Measurements from ENCODE around the gene OXA1L.
"Not testable (repeated sequence)": the region's sequence is repeated elsewhere in the genome, so short reads cannot be mapped to it uniquely, and the experiment has no call there.

Gene OXA1L

DNA sequence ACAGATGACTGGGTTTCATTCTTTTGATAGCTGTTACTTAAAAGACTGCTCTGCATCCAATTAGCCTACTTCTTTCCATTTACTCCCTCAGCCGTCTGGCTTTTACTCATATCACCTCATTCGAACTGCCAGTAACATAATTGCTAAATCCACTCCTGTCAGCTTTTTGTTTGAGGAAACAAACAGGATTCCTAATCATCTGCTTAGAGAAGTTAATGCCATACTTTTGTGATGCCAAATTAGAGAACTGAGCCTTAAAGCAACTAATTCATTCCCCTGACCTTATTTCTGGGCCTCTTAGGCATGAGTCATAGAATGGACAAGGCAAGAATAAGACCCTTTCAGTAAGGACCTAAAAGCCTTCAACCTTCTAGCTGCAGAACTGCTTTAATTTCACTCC is 2.9 kb downstream of the OXA1L start:
- no peak for DNase-seq

DNA sequence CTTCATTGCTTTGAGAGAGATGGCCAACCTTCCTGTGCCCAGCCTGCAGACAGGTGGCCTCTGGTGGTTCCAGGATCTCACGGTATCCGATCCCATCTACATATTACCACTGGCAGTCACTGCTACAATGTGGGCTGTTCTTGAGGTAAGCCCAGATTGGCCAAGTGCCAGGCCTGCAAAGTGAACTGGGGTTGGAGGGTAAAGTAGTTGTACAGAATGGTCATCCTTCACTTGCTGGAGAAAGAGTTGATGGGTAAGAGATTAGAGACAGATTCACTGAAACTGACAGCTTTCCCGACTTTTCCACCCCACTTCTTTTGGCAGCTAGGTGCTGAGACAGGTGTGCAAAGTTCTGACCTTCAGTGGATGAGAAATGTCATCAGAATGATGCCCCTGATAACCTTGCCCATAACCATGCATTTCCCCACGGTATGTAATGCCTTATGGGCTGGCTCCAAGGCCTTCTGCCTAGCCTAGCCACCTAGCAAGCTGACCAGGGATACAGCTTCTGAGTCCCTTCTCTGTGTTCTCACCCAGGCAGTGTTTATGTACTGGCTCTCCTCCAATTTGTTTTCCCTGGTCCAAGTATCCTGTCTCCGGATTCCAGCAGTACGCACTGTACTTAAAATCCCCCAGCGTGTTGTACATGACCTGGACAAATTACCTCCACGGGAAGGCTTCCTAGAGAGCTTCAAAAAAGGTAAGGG is 4.1 kb downstream of the OXA1L start:
- DNase-seq, result no peak

DNA sequence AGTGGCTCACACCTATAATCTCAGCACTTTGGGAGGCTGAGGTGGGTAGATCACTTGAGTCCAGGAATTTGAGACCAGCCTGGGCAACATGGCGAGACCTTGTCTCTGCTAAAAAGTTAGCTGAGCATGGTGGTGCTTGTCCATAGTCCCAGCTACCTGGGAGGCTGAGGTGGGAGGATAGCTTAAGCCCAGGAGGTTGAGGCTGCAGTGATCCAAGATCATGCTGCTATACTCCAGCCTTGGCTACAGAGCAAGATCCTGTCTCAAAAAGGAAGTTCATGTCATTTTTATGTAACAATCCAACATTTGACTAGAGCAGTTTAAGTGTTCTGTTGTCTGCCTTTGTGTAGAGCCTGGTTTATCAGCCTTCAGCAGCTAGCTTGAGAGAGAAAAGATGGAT is 6.2 kb downstream of the OXA1L start:
- DNase-seq, result no peak

DNA sequence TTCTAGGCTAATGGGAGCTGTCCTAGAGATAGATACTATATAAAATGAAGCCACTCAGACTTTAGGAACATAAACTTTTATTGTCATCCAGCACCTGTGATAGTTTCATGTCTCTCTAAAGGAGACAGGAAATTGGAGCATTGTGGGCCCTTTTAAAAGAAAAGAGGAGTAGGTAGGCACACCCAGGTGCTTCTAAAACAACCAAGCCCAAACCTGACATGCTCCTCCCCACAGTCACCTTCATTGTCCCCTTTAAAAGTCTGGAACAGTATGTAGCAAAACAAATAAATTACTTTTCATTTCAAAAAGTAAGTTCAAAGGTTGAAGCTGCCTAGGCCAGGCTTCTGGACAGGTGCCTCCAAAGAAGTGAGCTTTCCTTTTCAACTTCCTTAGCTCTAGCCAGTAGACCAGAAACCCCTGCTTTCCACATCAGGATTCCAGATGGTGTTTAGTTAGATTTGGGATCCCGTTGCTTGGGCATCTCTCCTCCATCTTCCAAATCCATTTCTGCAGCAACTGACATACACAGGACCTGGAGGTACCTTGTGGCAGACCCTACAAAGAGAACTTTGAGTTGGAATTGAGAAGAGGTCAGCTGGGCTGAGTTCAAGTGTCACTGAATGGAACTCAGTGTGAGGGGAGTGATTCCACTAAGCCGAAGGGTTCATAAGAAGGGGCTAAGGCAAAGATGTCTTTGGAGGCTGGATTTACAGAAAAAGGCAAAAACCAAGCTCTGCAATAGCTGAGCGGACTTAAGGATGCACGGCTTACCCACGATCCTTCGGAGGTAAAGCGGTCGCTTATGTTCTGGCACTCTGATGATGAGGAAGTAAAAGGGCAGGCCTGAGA is 6.9 kb downstream of the OXA1L start:
- no peak for DNase-seq

DNA sequence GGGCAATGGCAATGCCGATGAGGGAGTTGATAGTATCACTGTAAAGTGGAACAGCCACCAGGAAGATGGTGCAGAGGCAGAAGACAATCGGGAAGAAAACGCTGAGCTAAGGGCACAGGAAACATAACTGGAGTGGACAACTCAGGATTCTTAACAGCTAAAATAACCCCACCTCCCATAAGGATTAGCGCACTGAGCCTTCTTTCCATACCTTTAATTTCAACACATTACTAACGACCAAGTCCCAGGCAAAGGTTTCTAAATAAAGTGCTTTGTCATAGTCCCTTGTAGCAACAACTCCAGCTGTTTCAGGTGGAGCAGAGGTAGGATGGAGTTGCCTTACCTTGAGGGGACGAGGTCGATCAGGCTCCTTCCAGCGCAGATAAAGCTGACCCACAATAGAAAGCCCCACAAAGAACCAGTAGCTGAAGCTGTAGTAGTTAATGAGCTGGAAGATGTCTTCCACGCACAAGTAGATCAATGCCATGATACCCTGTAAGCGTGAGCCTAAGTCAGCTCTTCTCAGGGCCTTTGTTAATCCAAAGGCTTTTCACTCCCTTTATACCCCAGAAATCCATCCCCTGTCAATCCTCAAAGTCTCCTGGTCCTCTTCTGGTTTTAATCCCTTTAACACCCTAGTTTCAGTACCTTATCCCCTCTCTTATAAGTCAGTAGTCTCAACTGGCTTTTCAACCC is 7.7 kb downstream of the OXA1L start:
- no peak for DNase-seq

DNA sequence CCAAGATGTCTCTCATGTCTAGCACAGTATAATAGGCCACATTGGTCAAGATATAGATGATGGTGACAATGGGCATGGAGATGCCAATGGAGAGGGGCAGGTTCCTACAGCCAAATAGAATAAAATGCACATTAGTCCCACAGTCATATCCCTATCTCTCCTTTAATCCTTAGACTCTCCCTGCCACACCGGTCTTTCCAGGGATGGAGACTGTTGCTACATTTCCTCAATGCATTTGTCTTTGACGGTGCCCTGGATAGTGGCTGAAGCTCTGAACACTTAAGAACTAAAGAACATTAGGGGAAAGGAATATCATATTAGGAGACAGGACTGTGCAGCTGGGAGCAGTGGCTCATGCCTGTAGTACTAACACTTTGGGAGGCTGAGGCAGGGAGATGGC is 9.7 kb downstream of the OXA1L start:
- no peak for DNase-seq

DNA sequence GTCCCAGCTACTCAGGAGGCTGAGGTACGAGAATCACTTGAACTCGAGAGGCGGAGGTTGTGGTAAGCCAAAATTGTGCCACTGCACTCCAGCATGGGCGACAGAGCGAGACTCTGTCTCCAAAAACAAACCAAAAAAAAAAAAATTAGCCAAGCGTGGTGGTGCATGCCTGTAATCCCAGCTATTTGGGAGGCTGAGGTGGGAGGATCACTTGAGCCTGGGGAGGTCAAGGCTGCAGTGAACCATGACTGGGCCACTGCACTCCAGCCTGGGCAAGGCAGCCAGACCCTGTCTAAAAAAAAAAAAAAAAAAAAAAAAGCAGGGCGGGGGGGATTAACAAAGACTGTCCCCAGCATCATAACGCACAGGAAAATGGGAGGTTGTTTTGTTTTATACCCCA is 10.4 kb downstream of the OXA1L start:
- DNase-seq, result not testable (repeated sequence)

DNA sequence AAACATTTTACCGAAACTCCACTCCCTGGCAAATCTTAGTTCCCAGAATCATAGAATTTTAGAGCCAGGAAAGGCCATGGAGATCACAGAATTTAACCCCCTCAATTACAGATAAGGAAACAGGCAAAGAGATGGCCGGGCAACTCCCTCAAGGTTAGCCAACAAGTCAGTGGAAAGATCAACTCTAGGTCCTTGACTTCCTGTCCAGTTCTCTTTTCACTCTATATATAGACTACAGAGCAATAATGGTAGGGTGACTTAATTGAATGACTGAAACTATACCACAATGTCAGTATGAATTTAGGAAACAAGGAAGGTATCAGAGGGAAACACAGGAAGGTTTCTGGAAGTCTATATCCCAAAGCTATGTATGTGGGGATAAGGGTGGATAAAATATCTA is 11.6 kb downstream of the OXA1L start:
- no peak for DNase-seq

DNA sequence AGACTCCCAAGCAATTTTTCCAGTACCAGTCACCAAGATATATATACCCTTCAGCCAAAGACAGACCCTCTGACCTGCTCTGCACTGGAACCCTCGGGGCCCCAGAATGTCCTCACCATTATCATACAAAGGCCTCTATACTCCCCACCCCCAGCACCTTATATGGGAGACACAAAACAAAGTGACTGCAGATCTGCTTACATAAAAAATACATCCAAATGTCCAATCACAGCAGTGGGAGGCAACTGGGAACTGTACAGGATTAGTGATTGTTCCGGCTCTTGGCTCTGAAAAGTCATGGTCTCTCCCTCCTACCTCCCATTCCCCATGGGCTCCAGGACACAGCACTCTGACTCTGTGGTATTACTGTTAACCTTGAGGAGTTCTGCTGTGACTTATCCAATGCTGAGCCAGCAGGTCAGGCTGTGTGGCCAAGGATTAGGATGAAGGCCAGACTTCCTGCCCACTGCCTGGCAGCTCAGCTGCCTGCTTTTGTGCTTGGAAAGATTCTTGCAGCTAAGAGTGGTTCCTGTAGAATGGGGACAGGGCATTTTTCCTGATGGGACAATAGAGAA is 13.7 kb downstream of the OXA1L start:
- DNase-seq, result no peak

DNA sequence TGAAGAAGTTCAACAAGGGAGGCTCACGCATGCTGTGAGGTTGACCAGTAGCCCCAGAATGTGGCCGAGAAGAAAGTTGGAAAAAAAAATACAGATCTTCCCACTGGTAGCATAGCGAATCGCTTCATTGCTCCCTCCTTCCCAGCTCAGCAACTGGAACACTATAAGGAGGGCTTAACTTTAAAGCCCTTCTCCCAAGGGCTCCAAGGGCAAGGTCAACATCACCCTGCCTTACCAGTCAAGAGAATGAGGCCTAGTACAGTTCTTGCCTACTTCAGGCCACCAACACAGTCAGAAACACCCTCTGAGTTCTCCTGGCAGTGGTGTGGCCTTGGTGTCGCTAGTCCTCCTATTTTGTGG is 14.4 kb downstream of the OXA1L start:
- DNase-seq, result no peak

DNA sequence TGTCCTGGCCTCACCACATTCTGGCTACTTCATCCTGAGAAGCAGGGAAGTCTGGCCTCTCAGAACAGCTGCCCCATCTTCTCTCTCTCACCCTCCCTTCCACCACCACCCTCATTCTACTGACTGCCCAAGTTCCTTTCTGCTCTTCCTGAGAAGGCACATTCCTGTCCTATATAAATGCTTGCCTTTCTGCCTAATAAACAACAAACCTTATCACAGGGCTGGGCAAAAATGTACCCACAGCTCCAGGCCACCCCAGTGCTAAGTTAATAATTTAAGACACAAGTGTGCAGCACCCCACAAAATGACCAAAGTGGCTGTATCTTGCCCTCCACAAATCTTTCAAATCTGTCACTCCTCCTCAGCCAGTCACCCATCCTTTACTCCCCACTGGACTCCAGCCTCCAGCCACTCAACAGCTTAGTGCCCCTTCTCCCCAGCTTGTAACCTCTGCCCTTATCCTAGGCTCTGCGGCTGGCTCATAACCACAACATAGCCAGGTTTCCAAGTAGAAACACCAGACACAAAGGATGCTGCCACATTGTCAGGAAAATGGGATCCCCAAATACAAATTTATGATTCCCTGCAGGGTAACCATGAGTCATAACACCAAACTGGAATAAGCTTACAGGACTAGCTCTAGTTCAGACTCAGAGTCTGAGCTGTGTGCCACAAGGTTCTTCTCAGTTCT is 15.0 kb downstream of the OXA1L start:
- no peak for DNase-seq

DNA sequence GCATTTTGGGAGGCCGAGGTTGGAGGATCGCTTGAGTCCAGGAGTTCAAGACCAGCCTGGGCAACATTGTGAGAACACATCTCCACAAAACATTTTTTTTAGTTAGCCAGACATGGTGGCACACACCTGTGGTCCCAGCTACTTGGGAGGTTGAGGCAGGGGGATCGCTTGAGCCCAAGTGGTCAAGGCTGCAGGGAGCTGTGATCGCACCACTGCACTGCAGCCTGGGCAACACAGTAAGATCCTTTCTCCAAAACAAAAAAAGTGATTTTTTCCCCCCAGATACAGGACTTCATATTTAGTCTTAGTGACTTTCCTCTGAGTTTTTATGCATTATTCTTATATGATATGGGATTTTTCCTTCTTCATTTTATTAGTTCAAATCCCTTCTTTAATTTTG is 20.2 kb downstream of the OXA1L start:
- DNase-seq, result no peak

DNA sequence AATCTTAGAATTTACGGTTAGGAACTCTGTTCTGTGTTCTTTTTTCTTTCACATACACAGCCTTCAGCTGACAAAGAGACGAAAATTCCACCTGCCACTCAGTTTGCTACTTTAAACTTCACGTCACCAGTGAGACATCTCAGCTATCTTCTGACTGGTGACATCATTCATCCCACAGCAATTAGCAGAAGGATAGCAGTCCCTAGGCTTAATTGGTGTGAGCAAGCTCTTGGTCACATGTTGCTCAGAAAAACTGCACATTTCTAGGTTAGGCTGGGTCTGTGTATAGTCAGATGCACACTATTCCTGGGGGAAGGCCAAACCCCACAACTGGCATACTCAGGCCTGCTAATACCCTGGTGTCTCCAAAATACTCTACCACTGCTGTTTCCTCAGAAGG is 24.8 kb downstream of the OXA1L start:
- no peak for DNase-seq

DNA sequence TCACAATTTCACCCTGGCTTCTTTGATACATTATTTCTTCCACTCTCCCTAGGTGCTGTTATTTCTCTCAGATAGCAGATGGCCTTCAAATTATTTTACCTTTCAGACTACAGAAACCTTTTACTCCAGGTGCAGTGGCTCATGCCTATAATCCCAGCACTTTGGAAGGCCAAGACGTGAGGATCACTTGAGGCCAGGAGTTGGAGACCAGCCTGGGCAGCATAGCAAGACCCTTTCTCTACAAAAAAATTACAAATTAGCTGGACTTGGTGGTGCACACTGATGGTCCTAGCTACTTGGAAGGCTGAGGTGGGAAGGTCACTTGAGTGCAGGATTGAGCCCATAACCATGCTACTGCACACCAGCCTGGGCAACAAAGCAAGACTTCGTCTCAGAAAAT is 25.7 kb downstream of the OXA1L start:
- DNase-seq, result no peak

DNA sequence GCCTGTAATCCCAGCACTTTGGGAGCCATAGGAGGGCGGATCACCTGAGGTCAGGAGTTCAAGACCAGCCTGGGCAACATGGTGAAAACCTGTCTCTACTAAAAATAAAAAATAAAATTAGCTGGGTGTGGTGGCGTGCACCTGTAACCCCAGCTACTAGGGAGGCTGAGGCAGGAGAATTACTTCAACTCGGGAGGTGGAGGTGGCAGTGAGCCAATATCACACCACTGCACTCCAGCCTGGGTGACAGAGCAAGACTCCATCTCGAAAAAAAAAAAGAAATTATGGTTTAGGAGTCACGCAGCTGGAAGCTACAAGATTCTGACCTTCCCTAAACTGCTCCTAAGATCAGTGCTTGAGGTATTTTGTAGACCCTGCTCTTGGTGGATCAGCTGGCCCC is 27.1 kb downstream of the OXA1L start:
- DNase-seq, result not testable (repeated sequence)

DNA sequence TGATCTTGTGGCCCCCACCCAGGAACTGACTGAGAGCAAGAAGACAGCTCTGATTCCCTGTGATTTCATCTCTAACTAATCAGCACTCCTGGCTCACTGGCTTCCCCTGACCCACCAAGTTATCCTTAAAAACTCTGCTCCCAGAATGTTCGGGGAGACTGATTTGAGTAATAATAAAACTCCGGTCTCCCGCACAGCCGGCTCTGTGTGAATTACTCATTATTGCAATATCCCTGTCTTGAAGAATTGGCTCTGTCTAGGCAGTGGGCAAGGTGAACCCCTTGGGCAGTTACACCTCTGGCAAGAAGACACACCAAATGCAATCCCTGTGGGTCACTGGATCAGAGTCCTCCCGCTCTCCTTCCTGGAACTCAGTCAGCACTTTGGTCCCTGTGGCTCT is 27.5 kb downstream of the OXA1L start:
- DNase-seq, result no peak

DNA sequence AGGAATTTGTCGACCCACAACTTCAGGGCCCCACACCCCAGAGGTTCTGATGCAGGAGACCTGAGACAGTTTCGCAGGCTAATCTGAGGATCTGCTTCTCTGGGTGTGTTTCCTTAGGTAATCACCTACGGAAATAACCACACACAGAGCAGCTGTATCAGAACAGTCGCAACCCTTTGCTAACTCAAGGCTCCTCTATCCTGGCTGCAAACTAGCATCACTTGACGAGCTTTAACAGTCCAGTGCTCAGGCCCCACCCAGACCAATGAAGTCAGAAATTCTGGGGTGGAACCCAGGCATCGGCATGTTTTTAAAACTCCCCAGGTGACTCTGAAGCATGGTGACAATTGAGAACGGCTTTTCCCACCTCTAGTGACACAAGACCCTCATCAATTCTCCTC is 28.1 kb downstream of the OXA1L start:
- no peak for DNase-seq

DNA sequence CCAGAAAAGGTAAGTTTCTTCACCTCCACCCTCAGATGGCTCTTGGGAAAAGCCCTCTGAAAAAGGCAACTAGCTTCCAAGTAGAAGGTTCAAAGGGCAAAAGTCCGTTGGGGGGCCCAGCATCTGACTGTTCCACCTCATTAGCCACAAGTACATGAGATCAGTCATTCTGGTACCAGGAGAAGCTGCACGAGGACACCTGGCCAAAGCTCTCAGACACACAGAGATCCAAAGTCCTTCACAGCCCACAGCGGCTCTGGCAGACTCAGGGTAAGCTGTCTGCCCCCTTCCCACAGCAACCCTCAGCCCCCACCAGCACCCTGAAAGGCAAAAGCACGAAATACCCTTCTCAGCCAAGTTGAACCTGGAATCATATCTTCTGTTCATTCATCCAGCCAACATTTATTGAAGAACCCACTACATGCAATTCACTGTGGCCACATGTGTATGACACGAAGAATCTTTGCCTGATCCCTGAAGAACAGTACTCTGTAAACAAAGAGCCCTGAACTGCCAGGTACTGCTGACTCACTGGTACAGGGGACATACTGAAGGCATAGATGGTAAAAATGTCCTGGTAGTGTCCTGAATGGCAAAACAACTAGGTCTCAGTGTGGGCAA is 29.7 kb downstream of the OXA1L start:
- no peak for DNase-seq

DNA sequence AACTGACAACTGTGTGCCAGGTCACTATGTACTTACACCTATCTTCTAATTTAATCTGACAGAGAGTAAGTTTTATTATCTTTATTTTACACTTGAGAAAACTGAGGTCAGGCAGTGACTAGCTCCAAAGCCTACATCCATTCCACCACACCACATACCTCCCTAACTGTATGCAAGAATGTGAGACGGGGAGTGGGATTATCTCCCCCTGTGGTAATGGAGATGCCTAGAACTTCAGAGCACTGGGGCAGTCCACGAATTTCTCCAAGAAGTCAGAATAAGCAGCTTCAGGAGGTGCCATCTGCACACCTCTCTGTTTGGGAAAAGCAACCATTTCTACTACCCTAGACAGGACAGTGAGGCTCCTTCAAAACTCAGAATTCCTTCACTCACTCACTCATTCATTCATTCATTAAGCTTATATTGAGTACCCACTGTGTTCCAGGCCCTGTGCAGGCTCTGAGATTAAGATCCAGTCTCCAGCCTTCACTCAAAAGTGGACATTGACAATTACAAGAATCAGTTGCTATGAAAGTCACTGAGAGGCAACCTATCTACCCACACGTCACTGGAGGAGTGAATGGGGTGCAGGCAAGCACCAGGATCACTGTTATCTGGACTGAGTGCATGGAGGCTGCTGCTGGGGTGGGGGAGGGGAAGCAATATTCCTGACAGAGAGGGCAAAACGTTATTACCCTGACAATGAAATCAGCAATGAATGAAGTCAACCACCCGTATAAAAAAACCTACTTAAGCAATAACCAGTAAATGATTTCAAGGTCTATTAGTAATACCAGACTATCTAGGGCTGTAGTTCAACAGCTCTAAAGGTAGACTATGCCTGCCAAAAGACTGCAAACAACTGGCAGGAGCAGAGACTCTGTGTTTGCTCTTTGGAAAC is 30.8 kb downstream of the OXA1L start:
- DNase-seq, result no peak

DNA sequence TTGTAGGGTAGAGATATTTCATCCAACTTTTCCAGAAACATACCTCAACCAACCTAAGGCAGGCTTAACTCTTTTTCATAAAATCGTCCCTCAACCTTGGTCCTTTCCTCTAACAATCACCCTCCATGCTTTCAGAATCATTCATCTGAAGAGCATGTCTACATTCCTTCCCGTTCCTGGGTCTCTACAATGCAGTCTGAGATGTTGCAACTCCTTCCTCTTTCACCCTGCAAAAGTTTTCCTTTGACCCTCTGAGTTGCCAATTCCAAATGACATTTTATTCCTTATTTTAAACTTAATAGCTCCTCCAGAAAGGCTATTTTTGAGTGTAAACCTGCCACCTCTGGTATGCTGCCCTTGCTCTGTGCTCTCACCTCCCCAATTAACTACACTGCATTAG is 32.0 kb downstream of the OXA1L start:
- no peak for DNase-seq

DNA sequence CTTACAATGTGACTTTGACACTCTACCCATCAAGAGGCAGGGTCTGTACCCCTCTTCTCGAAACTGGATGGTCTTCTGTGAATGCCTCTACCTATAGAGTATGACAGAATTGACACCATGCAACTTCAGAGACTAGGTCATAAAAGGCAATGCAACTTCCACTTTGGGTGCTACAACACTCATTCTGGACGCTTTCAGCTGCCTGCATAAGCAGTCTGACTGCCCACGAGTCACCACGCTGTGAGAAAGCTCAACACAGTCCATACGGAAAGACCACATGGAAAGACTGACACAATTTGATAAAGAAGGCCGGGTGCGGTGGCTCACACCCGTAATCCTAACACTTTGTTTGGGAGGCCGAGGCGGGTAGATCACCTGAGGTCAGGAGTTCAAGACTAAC is 33.9 kb downstream of the OXA1L start:
- no peak for DNase-seq

DNA sequence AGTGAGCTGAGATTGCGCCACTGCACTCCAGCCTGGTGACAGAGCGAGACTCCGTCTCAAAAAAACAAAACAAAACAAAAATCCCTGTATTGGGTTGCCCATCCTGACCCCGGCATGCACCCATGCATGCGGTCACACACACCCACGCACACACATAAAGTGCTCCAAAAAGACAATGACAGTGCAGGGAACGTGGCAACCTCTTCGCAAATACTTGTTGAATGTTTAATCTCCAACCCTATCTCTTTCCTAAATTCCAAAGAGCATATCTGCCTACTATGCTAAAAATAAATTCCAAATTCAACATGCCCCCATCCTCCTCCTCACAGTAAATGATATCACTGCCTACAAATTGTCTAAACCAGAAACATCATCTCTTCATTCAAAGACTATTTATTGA is 35.2 kb downstream of the OXA1L start:
- DNase-seq, result no peak

Data from DMS153 (cell line).